Tibial nerve (tissue), 4 donors: ENCODE results near the gene TNIK. TPM values are rescaled to one million over a fixed set of nuclear protein-coding genes. Genes with fewer than 3 reads are reported as not detected.

Experiments used
- DNase-seq, 2 donors: peaks; one replicate each; pipeline ENCODE4 v3.0.0-alpha.2; 2019; ENCODE audit warnings: low spot score in 2 of 2
- H3K27ac ChIP-seq, 4 donors: fragments of 200-600 bp; sonication (generic) in 3 of 4; one replicate each; pipeline ENCODE4 v1.5.1; 2017 to 2019; ENCODE audit warnings: mild to moderate bottlenecking in 1 of 4
- H3K27me3 ChIP-seq, 2 donors: fragments of 200-600 bp; sonication (generic) in 1 of 2; one replicate each; pipeline versions ENCODE4 v1.5.1 to v1.6.0; 2017 to 2019
- H3K36me3 ChIP-seq, 3 donors: fragments of 200-600 bp; sonication (generic); one replicate each; pipeline ENCODE4 v1.5.1; 2018 to 2019
- H3K4me1 ChIP-seq, 4 donors: fragments of 200-600 bp; sonication (generic) in 3 of 4; one replicate each; pipeline ENCODE4 v1.5.1; 2017 to 2019
- H3K4me3 ChIP-seq, 4 donors: fragments of 200-600 bp; sonication (generic) in 3 of 4; one replicate each; pipeline ENCODE4 v1.5.1; 2017 to 2019; ENCODE audit warnings: mild to moderate bottlenecking in 1 of 4, moderate library complexity in 1 of 4
- H3K9me3 ChIP-seq, 4 donors: fragments of 200-600 bp; sonication (generic) in 3 of 4; one replicate each; pipeline ENCODE4 v1.5.1; 2017 to 2019
- CTCF ChIP-seq, 5 experiments: fragments of 200-600 bp in 3 of 5; fragments of 450-650 bp in 2 of 5; sonication (generic) in 3 of 5; IDR thresholded peaks; one replicate each; pipeline ENCODE4 v1.5.1; 2016 to 2019; ENCODE audit warnings: antibody characterized with exemption in 5 of 5, mild to moderate bottlenecking in 3 of 5, moderate library complexity in 2 of 5
- EP300 ChIP-seq, 2 donors: sonication (generic); formaldehyde crosslinking; IDR thresholded peaks; one replicate each; pipeline ENCODE4 v1.6.1; 2017; ENCODE audit warnings: antibody characterized with exemption in 2 of 2, mild to moderate bottlenecking in 1 of 2
- POLR2A ChIP-seq, 2 donors: fragments of 450-650 bp; IDR thresholded peaks; one replicate each; pipeline ENCODE4 v1.6.1; 2017; ENCODE audit warnings: antibody characterized with exemption in 2 of 2, mild to moderate bottlenecking in 2 of 2, moderate library complexity in 2 of 2
- WGBS, 2 donors: methylation state at CpG; one replicate each; pipeline ENCODE4 v1.1.5; 2018; 5-methylcytosine and 5-hydroxymethylcytosine counted together
- total RNA-seq, 4 donors: library from RNA; depleted of rRNA; stranded (reverse); fragments of >200 nt; gene quantifications; one replicate each; pipeline ENCODE4 v1.1.0, GENCODE V29; 2016

TNIK gene
- total RNA-seq, 4 donors from 2014 or later, result 5.4 to 11.1 (median 7.5) TPM

- Histone ChIP-seq H3K27me3 (peaks cover 0 to under 1% of the 10 kb centered on the region in 2 donors), H3K4me3 (no peak overlapping the region), H3K36me3 (no peaks in the 10 kb centered on the region), H3K27ac (no peak overlapping the region), H3K9me3 (no peaks in the 10 kb centered on the region), H3K4me1 (peaks cover 0 to 34% (median 4%) of the 10 kb centered on the region in 4 donors)
- 68 to 76% methylated on average over 6 of the region's 6 CpGs for WGBS, 2 donors
- TF ChIP-seq EP300 (IDR thresholded peaks at IDR 0.05), result no peak
- no peak for TF ChIP-seq POLR2A (IDR thresholded peaks at IDR 0.05)
- TF ChIP-seq CTCF (IDR thresholded peaks at IDR 0.05), result no peak
- no peak for DNase-seq
Measured at GRCh38 chr3:171456765-171457606, 3.2 kb downstream of the TNIK start.

DNA sequence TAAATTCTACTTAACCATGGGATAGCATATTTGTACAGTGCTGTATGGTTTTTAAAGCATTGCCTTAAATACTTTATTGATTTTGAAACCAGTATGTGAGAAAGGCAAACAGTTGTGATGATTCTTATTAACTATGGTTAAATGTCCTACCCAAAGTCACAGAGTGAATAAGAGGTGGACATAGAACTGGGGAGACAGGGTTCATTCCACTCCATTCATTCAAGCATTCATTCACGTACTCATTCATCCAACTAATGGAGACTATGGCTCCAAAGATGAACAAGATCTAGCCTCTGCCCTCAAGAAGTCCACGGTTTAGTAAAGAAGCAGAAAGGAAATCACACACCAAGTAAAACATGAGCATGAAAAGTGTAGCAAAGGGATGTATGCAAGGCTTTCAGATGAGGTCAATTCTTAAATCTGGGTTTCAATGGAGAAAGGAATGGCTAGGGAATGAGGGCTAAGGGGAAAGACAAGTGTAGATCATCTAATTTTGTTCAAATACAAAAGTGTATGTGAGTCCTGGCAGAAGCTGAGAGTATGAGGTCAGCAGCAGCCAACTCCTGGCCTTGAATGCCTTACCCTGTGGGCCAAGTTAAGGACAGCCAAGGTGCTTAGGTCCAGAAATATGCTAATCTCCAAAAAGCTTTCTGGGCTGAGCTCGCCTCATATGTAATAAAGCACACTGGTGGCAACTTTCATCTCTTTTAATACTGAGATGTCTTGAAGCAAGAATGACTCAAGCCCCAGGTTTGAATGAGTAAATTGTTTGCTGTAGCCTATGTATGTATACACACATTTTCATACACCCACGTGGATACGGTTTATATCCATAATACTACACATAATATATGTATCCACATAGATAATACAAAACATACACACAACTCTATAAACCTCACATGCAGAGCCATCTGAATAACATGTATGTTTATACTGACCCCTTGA lies 4.3 kb downstream of the TNIK start:
- 27 to 40% methylated on average over 5 of the region's 5 CpGs for WGBS, 2 donors
- H3K27me3 ChIP-seq, result no peaks in the 10 kb centered on the region
- no peak overlapping the region for H3K27ac ChIP-seq
- H3K36me3 ChIP-seq, result no peaks in the 10 kb centered on the region
- no peak for DNase-seq
- H3K9me3 ChIP-seq, result no peaks in the 10 kb centered on the region
- H3K4me3 ChIP-seq, result no peak overlapping the region
- TF ChIP-seq POLR2A (IDR thresholded peaks at IDR 0.05) (no peak), CTCF (IDR thresholded peaks at IDR 0.05) (no peak), EP300 (IDR thresholded peaks at IDR 0.05) (no peak)
- peaks cover 0 to 23% (median 2%) of the 10 kb centered on the region in 4 donors for H3K4me1 ChIP-seq

- H3K27me3 ChIP-seq, result no peaks in the 10 kb centered on the region
- no peaks in the 10 kb centered on the region for H3K9me3 ChIP-seq
- WGBS, 2 donors, result 80 to 86% methylated on average over 8 of the region's 8 CpGs
- DNase-seq, result no peak
- H3K36me3 ChIP-seq, result no peaks in the 10 kb centered on the region
- peak overlapping the region in 1 of 4 donors; percentile 19 for H3K27ac ChIP-seq
- TF ChIP-seq POLR2A (IDR thresholded peaks at IDR 0.05) (no peak), EP300 (IDR thresholded peaks at IDR 0.05) (no peak), CTCF (IDR thresholded peaks at IDR 0.05) (no peak)
- H3K4me3 ChIP-seq, result no peak overlapping the region
- peaks cover 0 to 15% (median 2%) of the 10 kb centered on the region in 4 donors for H3K4me1 ChIP-seq
Measured at GRCh38 chr3:171454041-171454440, 6.2 kb downstream of the TNIK start.

DNA sequence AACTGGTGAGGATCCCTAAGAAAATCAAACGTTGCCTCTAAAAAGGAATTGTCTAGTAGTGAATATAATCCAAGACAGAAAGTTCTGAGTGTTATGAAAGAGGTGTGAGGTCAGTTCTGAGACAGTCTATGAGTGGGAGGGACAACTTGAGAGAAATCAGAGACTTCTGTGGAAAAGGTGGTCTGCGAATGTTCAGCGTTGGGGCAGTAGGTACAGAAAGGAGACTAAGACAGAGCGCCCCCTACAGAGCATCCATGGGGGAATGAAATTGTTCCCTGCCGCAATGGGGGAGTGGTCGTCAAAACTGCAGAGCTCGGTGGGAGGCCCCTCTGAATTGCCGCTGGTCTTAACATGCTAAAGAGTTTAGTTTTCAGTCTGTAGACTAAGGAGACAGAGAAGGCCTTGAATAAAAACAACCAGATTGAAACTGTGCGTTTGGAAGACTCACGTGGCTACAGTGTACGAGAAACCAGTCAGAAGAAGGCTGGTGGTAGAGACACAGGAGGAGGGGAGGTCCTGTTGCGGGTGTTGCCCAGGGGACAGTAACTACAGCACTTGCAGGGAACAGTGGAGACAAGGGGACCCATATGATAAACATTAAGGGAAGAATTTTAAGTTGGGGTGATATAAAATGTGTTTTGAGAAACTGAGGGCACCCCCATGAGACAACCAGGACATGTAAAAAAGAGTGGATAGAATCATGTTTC lies 6.9 kb downstream of the TNIK start:
- no peak for DNase-seq
- Histone ChIP-seq H3K36me3 (no peaks in the 10 kb centered on the region), H3K9me3 (no peaks in the 10 kb centered on the region), H3K27me3 (no peaks in the 10 kb centered on the region), H3K27ac (peak overlapping the region in 1 of 4 donors; percentile 19), H3K4me1 (peaks cover 0 to 8% (median 2%) of the 10 kb centered on the region in 4 donors), H3K4me3 (no peak overlapping the region)
- 64 to 66% methylated on average over 12 of the region's 12 CpGs for WGBS, 2 donors
- TF ChIP-seq EP300 (IDR thresholded peaks at IDR 0.05) (no peak), POLR2A (IDR thresholded peaks at IDR 0.05) (no peak), CTCF (IDR thresholded peaks at IDR 0.05) (no peak)
